ENCODE results near the gene HELZ. TPM values are rescaled to one million over a fixed set of nuclear protein-coding genes. Genes with fewer than 3 reads are reported as not detected.
"Not testable (repeated sequence)": the region's sequence is repeated elsewhere in the genome, so short reads cannot be mapped to it uniquely, and the experiment has no call there.

The HELZ gene
- polyA plus RNA-seq, 1 of the 3 experiments (the other 2 are of a cell fraction): 4.3 TPM

- H3K4me1 ChIP-seq (ENCODE audit: control insufficient read depth in 1 of 2, insufficient read depth in 2 of 2, low read depth in 1 of 2, low read length in 1 of 2); H3K9ac ChIP-seq; POLR2A ChIA-PET; H3K9me3 ChIP-seq; H4K20me1 ChIP-seq (ENCODE audit: insufficient read depth); H3K27me3 ChIP-seq (ENCODE audit: insufficient read depth); H3K4me3 ChIP-seq (ENCODE audit: low read depth in 2 of 2, low read length in 1 of 2); H3K27ac ChIP-seq (ENCODE audit: low read depth in 2 of 2, low read length in 1 of 2); H2AFZ ChIP-seq (ENCODE audit: low read depth); DNase-seq; H3K9me2 ChIP-seq; H3K4me2 ChIP-seq: not testable (repeated sequence)
- H3K36me3 ChIP-seq (replicated peaks in 1 of 2; ENCODE audit: control insufficient read depth in 1 of 2, insufficient read depth in 2 of 2, low read length in 1 of 2): peaks cover 35 to 55% of the 10 kb centered on the region in 2 experiments
- CTCF ChIA-PET: interaction anchor here (1.3 kb wide), 1 partner anchor 8 kb away, joined by 4 read pairs; no protein-coding TSS in a partner anchor
- H3K79me2 ChIP-seq (ENCODE audit: insufficient read depth): peaks cover 29% of the 10 kb centered on the region
- H3F3A ChIP-seq (replicated peaks; ENCODE audit: insufficient read depth): peaks cover 12% of the 10 kb centered on the region
- 96% methylated on average over 7 of the region's 7 CpGs for WGBS (ENCODE audit: low lambda C conversion rate)
These were observed 140.4 kb downstream of the HELZ start for GRCh38 chr17:67104641-67105040.

- no peaks in the 10 kb centered on the region for H3K9me2 ChIP-seq
- H3K4me1 ChIP-seq (ENCODE audit: control insufficient read depth in 1 of 2, insufficient read depth in 2 of 2, low read depth in 1 of 2, low read length in 1 of 2): peaks cover 4% of the 10 kb centered on the region in 2 experiments; a peak in 3 of 4 replicates
- peaks cover 0 to 20% of the 10 kb centered on the region in 2 experiments for H3K36me3 ChIP-seq (replicated peaks in 1 of 2; ENCODE audit: control insufficient read depth in 1 of 2, insufficient read depth in 2 of 2, low read length in 1 of 2)
- H3K79me2 ChIP-seq (ENCODE audit: insufficient read depth): peaks cover 48% of the 10 kb centered on the region
- peaks cover 5% of the 10 kb centered on the region for H3F3A ChIP-seq (replicated peaks; ENCODE audit: insufficient read depth)
- no peak overlapping the region for H3K4me2 ChIP-seq
- WGBS (ENCODE audit: low lambda C conversion rate): 89% methylated on average over 1 of the region's 1 CpG
- TF ChIP-seq FOSL2 (IDR thresholded peaks at IDR 0.05; ENCODE audit: borderline replicate concordance, low read depth) (no peak), YY1 (IDR thresholded peaks at IDR 0.05; ENCODE audit: low read depth) (no peak), ZBTB33 (IDR thresholded peaks at IDR 0.05; ENCODE audit: borderline replicate concordance, low read depth) (no peak), NRF1 (IDR thresholded peaks at IDR 0.05; ENCODE audit: low read depth, low read length) (no peak), EZH2phosphoT487 (IDR thresholded peaks at IDR 0.05; ENCODE audit: borderline replicate concordance, low read depth) (no peak), SIN3A (IDR thresholded peaks at IDR 0.05; ENCODE audit: borderline replicate concordance, low read depth, low read length) (no peak), PBX3 (IDR thresholded peaks at IDR 0.05) (no peak), REST (IDR thresholded peaks at IDR 0.05; ENCODE audit: low read depth, low read length) (no peak), RCOR1 (IDR thresholded peaks at IDR 0.05; ENCODE audit: low read length) (no peak), FOXJ3 (CRISPR knock-in tag; IDR thresholded peaks at IDR 0.05) (no peak), EP300 (IDR thresholded peaks at IDR 0.05; ENCODE audit: borderline replicate concordance in 1 of 2, low read depth in 1 of 2, low read length in 1 of 2) (no peak), RFX5 (IDR thresholded peaks at IDR 0.05; ENCODE audit: low read length) (no peak)
- H3K9ac ChIP-seq: no peak overlapping the region
- no peak overlapping the region for H3K27ac ChIP-seq (ENCODE audit: low read depth in 2 of 2, low read length in 1 of 2)
- no peaks in the 10 kb centered on the region for H3K9me3 ChIP-seq
- DNase-seq: no peak
- H2AFZ ChIP-seq (ENCODE audit: low read depth): no peak overlapping the region
- no peaks in the 10 kb centered on the region for H3K27me3 ChIP-seq (ENCODE audit: insufficient read depth)
- H4K20me1 ChIP-seq (ENCODE audit: insufficient read depth): no peaks in the 10 kb centered on the region
- no peak overlapping the region for H3K4me3 ChIP-seq (ENCODE audit: low read depth in 2 of 2, low read length in 1 of 2)
- POLR2A ChIA-PET: interaction anchor here (0.6 kb wide), 1 partner anchor 9 kb away, joined by 4 read pairs; no protein-coding TSS in a partner anchor
- CTCF ChIA-PET: interaction anchor here (1.2 to 2.0 kb wide), 3 partner anchors 9 to 370 kb away, joined by 4 to 5 read pairs (median 5); no protein-coding TSS in a partner anchor
These were observed 147.0 kb downstream of the HELZ start for GRCh38 chr17:67098006-67098405.
